Activated naive CD8-positive, alpha-beta T cell treated with anti-CD3 and anti-CD28 coated beads, Interleukin-2, amount 50 U/mL, for 16 hours (primary cell): ENCODE measurements around the gene MAZ.
A peak's percentile ranks its signal among the peaks of the same experiment; 100 is the strongest.
"Not testable (repeated sequence)": the region's sequence is repeated elsewhere in the genome, so short reads cannot be mapped to it uniquely, and the experiment has no call there.

Experiments used
- DNase-seq: peaks from one replicate; pipeline ENCODE4 v3.0.0-alpha.2; 2020; ENCODE audit warnings: low read depth, low spot score

The MAZ gene

DNA sequence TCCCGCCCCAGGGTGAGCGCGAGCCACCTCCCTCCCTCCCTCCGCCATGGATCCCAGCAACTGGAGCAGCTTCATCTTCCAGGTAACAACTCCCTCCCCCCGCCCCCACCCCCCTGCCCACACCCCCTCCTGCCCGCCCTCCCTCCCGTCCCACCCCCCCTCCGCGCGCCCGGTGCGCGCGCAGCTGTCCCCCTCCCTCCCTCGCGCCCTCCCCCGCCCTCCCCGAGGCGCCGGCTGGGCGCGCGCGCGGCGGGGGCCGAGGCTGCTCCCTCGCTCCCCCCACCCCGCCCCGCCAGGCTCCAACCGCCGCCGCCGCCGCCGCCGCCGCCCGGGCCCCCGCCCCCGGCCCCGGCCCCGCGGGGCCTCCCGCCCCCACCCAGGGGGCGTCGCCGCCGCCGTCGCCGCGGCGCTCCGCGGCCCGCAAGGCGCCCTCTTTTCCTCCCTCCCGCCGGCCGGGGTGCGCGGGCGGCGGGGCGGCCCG, at the start of gene MAZ:
Gene MAZ (plus strand): TSS at position 431 of the 481 bp plus-strand sequence. CDS start 173 bp downstream, outside the sequence.
- DNase-seq = peak; percentile 55

DNA sequence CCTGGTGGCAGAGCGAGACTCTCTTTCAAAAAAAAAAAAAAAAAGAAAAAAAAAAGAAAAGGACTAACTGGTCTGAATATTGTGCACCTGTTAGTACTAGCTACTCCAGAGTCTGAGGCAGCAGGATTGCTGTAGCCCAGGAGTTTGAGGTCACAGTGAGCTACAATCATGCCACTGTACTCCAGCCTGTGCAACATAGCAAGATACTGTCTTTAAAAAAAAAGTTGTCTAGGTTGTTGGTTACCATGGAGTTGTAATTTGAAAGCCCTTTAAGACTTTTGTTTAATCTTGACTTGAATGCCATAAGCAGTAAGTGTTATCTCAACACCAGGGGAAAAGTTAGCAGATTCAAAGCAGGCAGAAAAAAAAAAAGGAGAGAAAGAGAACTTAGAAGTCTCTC, 49.7 kb upstream of the MAZ start:
- no peak for DNase-seq

DNA sequence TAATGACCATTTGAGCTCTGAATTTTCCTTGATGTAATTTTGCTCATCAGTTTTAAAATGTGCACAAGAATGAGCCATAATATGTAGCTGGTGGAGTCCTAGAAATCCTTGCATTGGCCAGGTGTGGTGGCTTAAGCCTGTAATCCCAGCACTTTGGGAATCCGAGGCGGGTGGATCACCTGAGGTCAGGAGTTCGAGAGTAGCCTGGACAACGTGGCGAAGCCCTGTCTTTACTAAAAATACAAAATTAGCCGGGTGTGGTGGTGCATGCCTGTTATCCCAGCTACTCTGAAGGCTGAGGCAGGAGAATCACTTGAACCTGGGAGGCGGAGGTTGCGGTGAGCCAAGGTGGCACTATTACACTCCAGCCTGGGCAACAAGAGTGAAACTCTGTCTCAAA, 49.2 kb upstream of the MAZ start:
- DNase-seq = not testable (repeated sequence)

DNA sequence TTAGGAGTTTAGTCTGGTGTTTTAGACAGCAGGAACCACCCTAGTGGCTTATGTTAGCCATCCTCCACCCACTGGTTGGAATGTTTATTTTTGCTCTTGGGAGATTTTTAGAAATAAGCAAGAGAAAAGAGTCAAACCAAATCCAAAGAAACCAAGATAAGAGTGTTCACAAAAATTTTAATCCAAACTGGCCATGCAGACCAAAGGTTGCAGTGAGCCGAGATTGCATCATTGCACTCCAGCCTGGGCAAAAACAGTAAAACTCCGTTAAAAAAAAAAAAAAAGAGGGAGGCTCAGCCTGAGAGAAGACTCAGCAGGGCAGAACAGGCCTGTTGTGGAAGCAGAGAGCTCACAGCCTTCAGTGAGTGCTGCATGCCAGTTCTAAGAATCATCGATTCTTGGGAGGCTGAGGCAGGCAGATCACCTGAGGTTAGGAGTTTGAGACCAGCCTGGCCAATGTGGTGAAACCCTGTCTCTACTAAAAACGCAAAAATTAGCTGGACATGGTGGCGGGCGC, 48.3 kb upstream of the MAZ start:
- DNase-seq = no peak

DNA sequence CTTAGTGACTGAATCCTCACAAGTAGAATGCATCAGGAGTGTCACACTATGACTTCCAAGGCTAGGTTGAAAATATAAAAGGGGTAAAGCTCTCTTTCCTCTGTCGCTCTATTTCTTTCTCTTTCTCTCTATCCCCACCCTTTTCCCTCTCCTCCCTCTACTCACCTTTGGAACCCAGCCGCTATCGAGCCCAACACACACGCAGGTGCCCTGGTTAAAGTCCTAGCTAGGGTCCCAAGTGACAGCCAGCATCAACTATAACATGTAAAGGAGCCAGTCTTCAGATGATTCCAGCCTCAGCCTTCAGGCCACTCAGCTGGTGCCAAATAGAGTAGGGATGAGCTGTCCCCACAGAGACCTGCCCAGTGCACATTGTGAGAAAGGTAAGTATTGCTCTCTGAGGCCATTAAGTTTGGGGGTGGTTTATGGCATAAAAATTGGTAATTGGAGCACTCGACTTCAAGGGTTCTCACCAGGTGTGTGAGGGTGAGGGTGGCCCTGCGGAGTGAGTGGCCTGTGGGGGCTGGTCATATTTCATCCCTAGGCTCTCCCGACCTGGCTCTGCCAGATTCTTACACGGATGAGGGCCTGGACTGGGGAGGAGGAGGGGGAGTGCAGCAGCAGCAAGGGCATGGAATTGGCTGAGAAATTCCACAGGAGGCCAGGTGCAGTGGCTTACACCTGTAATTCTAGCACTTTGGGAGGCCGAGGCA, 45.6 kb upstream of the MAZ start:
- DNase-seq = no peak

DNA sequence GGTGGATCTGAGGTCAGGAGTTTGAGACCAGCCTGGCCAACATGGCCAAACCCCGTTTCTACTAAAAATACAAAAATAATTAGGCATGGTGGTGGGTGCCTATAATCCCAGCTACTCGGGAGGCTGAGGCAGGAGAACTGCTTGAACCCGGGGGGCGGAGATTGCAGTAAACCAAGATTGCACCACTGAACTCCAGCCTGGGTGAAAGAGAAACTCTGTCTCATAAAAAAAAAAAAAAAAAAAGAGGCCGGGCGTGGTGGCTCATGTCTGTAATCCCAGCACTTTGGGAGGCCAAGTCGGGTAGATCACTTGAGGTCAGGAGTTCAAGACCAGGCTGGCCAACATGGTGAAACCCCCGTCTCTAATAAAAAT, 45.1 kb upstream of the MAZ start:
- not testable (repeated sequence) for DNase-seq

DNA sequence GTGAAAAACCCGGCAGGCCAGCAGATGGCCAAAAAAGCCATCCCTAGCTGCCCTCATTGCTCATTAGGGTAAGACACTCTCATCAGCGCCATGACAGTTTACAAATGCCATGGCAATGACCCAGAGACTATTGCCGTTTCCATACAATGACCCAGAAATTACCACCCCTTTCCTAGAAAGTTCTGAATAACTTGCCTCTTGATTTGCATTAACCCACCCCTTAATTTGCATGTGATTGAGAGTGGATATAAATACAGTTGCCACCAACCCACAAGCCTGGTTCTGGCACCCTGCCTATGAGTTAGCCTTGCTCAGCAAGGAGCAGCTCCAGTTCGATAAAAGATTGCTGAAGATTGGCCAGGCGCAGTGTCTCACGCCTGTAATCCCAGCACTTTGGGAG, 44.4 kb upstream of the MAZ start:
- DNase-seq = no peak

DNA sequence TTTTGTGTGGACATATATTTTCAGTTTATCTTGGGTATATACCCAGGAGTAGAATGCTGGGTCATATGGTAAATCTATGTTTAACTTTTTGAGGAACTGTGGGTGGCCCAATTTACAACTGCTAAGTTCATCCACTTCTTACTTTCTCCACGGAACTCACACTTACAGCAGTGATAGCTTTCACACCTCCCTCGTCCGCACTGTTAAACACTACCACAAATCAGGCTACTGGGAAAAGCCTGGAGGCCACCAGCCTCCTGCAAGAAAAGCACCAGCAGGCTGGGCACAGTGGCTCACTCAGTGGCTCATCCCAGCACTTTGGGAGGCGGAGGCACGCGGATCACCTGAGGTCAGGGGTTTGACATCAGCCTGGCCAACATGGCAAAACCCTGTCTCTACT, 43.0 kb upstream of the MAZ start:
- no peak for DNase-seq

DNA sequence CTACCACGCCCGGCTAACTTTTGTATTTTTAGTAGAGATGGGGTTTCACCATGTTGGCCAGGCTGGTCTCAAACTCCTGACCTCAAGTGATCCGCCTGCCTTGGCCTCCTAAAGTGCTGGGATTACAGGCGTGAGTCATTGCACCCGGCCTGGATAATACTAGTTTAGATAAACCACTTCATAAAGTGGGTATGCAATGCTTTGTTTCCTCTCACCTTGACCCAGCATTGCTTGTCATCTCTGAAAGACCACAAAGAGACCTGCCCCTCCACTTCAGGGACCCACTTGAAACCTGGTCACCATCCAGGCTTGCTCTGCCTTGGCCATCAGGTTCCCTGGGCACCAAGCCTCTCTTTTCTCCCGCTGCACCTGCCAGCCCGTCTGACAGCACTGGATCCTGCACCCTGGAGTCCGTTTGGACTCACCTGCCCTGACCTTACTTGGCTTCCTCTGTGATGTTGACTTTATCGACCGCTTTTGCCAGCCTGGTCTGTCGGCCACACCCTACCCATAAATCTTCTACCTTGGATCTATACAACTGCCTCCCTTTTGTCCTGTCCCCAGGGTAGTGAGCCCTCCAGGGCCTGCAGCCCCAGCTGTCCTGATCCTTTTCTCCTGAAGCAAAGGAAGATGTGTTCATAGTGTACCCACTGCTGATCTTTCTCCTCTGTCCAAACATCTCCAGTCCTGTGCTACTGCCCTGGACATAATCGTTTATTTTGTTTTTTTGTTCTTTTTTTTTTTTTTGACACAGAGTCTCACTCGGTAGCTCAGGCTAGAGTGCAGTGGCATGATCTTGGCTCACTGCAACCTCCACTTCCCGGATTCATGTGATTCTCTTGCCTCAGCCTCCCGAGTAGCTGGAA, 40.9 kb upstream of the MAZ start:
- no peak for DNase-seq

DNA sequence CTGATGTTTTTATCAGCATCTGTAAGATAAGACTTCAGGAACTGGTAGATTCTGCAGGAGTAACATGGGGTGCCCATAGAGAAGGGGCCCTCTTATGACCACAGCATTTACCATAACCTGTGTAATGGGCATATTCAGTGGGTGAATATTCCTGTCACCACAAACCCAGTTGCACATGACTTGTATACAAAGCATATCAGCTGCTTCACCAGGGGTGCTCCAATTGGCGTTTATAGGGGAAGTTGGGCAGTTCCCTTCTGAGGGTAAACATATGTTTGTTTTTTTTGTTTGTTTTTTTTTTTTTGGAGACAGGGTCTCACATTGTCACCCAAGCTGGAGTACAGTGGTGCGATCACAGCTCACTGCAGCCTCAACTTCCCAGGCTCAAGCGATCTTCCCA, 39.8 kb upstream of the MAZ start:
- no peak for DNase-seq

DNA sequence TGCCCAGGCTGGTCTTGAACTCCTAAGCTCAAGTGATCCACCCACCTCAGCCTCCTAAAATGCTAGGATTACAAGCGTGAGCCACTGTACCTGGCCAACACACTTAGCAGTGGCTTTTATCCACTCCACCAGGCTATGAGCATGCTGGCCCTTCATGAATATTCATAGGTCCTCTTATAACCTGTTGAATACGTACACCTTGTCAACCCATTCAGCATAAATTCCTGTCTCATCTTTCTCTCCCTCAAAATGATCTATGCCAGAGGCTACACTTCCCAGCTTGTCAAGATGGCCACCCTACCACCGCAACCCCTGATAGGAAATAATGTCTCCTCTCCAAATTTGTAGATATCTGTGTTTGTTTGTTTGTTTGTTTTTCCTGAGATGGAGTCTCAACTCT, 39.3 kb upstream of the MAZ start:
- DNase-seq = no peak

DNA sequence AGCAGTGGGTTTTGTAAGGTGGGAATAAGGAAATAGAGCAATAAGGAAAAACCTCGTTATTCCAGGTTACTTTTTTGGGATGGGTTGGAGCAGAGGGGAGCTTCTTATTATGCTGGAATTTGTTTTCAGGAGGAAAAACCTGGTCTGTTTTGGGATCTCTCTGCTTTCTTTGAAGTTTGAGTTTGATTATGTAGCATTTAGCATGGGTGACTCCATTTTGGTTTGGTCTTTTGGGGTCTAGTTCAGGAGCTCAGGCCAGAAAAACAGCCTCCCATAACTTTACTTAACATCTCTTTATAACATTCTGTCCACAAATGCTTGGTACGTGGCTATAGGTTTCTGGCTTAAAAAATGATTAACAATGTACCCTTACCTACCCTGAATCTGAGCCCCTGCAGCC, 36.8 kb upstream of the MAZ start:
- DNase-seq = no peak

DNA sequence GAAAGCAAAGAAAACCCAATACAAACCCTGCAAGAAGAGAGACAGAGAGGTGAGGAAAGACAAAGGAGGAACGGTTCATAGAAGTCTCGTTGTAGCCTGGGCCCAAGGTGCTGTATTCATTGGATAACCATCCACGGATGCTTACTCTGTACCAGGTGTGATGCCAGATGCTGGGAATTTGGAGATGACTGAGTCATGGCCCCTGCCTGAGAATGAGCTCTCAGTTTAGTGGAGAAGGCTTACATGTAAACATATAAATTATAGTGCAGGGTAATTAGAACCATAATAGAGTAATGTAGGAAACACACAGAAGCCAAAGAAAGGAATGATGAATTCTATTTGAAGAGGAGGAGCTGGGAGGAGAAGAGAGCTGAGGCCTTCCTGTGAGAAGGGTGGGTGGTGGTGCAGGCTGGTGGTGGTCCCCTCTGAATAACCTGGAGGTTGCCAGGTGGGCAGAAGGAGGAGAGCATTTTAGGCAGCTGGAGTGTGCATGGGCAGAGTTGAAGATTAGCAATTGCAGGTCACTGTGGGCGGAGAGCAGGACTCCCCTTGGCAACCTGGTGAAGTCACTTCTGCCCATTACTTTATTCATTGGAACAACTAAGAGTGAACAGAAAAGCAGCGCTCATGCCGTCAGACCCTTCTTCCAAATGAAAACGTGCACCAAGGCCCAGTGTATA, 35.9 kb upstream of the MAZ start:
- DNase-seq = no peak

DNA sequence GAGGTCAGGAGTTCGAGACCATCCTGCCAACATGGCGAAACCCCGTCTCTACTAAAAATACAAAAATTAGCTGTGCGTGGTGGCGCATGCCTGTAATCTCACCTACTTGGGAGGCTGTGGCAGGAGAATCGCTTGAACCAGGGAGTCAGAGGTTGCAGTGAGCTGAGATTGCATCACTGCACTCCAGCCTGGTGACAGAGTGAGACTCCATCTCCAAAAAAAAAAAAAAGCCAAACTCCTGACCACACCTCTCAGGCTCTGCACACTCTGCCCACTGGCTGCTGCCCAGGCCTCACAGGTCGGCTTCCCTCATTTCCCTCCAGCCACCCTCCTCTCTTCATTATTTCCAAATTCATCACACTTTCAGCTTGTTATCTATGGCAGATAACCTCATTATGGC, 34.0 kb upstream of the MAZ start:
- not testable (repeated sequence) for DNase-seq

DNA sequence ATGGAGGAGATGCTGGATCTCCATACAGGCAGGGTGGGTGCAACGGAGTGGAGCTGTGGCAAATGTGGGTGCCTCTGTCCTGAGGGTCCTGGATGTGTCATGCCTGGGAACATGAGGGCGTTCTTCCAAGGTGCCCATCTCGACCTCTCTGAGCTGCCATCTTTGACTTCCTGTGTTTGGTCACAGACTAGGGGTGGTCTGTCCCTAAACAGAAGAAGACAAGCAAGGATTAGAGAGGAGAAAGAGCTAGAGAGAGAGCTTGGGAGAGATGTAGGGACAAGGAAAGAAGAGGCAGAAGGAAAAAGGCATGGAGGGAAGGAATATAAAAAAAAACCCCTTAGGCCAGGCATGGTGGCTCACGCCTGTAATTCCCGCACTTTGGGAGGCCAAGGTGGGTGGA, 31.6 kb upstream of the MAZ start:
- DNase-seq = no peak

DNA sequence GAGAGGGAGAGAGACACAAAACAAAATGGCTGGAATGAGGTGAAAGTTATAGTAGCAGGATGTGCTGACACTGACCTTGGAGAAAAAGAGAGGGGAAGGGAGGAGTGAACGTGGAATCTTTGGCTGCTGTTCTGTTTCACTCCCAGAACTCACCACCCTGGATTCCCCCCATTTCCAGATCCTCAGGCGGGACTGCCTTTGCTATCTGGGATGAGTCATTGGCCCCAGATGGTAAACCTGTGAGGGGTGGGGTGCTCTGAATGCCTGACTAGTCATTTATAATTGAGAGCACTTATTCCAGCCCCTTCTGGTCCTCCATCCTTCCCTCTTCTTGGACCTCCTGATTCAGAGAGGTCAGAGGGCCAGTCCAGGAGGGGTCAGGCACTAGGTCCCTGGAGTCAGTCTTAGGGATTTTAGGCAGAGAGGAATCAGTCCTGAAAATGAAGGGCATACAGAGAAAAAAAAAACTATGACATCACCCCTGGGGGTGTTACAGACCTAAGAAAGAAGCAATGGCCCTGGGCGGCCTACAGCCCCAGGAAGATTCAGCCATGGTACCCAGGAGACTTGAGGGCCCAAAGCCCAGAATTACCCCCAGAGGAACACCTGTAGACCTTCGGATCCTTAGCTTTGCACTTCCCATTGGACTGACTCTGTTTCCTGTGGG, 30.5 kb upstream of the MAZ start:
- DNase-seq = no peak

DNA sequence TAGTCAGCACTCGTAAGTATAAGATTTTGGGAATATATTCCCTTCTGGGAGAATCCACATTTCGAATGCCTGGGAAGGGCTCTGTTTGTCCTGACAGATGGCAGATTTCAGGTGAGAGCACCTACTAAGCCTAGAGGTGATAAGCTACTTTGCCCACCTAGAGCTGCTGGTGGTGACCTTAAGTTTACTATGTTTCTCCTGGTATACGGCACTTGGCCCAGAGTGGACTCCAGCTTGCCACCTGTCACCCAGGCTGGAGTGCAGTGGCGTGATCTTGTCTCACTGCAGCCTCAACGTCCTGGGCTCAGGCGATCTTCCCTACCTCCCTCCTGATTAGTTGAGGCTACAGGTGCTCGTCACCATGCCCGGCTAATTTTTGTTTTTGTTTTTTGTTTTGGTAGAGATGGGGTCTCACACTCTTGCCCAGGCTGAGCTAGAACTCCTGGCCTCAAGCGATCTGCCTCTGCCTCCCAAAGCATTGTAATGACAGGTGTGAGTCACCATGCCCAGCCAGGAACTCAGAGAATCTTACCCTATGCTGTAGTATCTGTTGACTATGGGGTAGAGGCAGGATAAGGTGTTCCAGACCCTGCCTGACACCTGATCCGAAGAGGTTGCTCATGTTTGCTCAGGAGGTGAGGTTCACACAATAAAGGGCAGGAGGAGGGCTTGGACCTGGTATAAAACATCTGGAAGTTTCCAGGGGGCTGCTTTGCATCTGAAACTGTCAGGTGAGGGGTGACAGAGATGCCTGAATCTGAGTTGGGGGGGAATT, 28.6 kb upstream of the MAZ start, which contains the start of gene ZG16:
Gene ZG16 (plus strand): TSS at position 681 of the 775 bp plus-strand sequence. CDS start 1,011 bp downstream, outside the sequence.
- DNase-seq = no peak

DNA sequence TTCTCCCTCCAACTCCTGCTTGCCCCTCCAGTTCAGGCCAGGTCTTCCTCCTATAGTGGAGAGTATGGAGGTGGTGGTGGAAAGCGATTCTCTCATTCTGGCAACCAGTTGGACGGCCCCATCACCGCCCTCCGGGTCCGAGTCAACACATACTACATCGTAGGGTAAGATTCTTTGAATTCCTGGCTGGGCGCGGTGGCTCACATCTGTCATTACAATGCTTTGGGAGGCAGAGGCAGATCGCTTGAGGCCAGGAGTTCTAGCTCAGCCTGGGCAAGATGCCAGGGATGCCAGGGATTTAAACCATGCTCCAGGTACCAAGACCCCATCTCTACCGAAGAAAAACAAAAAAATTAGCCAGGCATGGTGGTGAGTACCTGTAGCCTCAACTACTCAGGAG, 26.9 kb upstream of the MAZ start:
- DNase-seq = no peak

DNA sequence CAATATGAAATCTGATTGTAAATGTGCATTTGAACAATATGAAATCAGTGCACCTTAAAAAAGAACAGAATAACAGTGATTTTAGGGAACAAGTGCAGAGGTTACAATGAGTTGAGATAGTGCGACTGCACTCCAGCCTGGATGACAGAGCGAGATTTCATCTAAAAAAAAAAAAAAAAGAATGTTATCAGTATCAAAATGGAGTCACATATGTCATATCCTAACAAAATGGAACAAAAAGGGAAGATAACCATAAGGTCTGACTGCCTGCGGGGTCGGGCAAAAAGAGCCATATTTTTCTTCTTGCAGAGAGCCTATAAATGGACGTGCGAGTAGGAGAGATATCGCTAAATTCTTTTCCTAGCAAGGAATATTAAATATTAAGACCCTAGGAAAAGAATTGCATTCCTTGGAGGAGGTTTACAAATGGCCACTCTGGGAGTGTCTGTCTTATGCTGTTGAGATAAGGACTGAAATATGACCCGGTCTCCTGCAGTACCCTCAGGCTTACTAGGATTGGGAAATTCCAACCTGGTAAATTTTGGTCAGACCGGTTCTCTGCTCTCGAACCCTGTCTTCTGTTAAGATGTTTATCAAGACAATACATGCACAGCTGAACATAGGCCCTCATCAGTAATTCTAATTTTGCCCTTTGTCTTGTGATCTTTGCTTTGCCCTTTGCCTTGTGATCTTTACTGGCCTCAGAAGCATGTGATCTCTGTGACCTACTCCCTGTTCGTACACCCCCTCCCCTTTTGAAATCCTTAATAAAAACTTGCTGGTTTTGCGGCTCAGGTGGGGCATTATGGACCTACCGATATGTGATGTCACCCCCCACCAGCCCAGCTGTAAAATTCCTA, 23.0 kb upstream of the MAZ start:
- DNase-seq = not testable (repeated sequence)

DNA sequence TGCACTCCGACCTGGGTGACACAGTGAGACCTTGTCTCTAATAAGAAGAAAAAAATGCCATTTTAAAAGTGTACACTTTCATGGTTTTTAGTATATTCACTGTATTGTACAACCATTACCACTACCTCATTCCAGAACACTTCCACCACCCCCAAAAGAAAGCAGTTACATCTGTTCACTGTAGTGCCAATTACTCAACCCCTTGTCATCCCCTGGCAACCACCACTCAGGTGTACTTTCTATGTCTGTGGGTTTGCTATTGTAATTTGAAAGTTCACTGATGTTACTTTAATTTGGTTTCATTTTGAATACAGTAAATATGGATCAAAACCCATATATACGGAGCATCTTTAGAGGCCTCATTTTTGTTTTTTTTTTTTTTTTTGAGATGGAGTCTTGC, 22.2 kb upstream of the MAZ start:
- DNase-seq = no peak
